AG04449 (cell line): ENCODE data around the gene ARL6.

Source experiments
- CTCF ChIA-PET: fragments of 350-600 bp; formaldehyde crosslinking; extraction: SDS; loops from one replicate; lab custom pipeline; 2021; ENCODE audit warnings: antibody characterized with exemption; lab: Yijun Ruan, JAX
- POLR2A ChIA-PET: fragments of 400-600, 350-600 bp; formaldehyde crosslinking; extraction: SDS; loops from one replicate; lab custom pipeline; 2020; ENCODE audit warnings: antibody characterized with exemption, inconsistent platforms; lab: Yijun Ruan, JAX
- DNase-seq: peaks from one replicate; pipeline ENCODE4 v3.0.0-alpha.2; 2010; ENCODE audit warnings: low read depth, low spot score
- H3K4me3 ChIP-seq: 2 replicates; pipeline ENCODE4 v1.5.1; 2011; ENCODE audit warnings: low read depth, mild to moderate bottlenecking, control low read depth, low read length
- TF ChIP-seq, protein P1 (sequence below): IDR thresholded peaks from one replicate; pipeline ENCODE4 v1.5.1; 2011; ENCODE audit warnings: mild to moderate bottlenecking, moderate library complexity, low read length, control low read depth, inconsistent platforms; ENCODE audit not compliant: insufficient read depth; ENCODE audit errors: missing control alignments

The ARL6 gene

DNA sequence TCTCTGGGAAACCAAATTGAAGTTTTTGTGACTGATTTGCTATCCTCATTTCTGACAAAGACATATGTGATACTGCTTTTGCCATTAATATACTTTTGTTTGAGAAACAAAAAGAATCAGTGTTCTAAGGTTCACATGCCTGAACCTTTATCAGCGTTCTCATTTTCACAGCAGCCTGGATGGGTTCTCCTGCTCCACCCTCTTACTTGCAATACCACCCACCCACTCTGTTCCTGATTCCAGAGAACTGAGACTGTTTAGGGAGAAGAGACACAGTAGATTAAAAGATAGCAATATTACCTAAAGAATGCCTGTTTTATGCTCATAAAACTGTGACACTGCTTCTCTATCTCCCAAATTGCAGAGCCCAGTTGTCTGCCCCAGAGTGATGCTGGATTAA lies 25.8 kb upstream of the ARL6 start:
- DNase-seq = no peak
- TF ChIP-seq, protein P1, sequence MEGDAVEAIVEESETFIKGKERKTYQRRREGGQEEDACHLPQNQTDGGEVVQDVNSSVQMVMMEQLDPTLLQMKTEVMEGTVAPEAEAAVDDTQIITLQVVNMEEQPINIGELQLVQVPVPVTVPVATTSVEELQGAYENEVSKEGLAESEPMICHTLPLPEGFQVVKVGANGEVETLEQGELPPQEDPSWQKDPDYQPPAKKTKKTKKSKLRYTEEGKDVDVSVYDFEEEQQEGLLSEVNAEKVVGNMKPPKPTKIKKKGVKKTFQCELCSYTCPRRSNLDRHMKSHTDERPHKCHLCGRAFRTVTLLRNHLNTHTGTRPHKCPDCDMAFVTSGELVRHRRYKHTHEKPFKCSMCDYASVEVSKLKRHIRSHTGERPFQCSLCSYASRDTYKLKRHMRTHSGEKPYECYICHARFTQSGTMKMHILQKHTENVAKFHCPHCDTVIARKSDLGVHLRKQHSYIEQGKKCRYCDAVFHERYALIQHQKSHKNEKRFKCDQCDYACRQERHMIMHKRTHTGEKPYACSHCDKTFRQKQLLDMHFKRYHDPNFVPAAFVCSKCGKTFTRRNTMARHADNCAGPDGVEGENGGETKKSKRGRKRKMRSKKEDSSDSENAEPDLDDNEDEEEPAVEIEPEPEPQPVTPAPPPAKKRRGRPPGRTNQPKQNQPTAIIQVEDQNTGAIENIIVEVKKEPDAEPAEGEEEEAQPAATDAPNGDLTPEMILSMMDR = no peak
- POLR2A ChIA-PET = no interaction called here
- CTCF ChIA-PET = interaction anchor here (1.4 kb wide), 1 partner anchor 19 kb away, joined by 3 read pairs; no protein-coding TSS in a partner anchor
- H3K4me3 ChIP-seq = no peak overlapping the region

DNA sequence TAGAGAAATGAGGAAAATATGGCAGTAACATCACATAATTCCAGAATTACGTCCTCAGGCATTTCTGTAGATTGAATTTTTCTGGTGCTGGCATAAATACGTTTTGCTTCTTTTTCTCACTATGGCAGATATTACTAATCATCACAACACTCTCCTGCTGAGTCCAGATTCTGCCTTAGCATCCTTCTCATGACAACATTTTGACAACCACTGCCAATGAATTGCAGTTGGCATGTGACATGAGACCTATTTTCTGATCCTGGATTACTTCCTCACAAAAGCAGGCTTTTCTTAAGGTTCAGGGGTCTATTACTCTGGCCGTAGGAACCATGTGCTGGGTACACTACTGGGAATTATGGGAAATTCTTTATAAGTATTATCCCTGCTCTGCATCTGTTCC lies 22.5 kb upstream of the ARL6 start:
- no peak overlapping the region for H3K4me3 ChIP-seq
- POLR2A ChIA-PET = no interaction called here
- CTCF ChIA-PET = no interaction called here
- TF ChIP-seq, protein P1 = no peak
- no peak for DNase-seq

DNA sequence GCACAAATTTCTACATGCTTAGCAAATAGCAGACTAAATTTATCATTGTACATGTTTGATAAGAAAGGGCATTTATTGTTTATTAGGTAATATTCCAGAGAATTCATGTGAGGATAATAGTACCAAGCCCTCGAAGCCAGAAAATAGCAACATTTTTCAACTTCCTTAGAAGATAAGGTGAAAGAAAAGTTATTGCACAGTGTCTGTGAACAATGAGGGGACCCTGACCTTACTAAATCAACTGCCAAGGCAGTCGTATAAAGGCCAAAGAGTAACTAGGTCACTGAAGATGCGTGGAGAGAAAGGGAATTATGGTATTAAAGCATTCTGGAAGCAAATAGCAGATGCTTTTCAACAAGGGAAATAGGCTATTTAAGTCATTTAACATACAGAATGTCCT lies 20.3 kb upstream of the ARL6 start:
- TF ChIP-seq, protein P1 = no peak
- ChIA-PET POLR2A (no interaction called here), CTCF (interaction anchor here (1.5 kb wide), 1 partner anchor 25 kb away, joined by 3 read pairs; no protein-coding TSS in a partner anchor)
- no peak overlapping the region for H3K4me3 ChIP-seq
- no peak for DNase-seq

DNA sequence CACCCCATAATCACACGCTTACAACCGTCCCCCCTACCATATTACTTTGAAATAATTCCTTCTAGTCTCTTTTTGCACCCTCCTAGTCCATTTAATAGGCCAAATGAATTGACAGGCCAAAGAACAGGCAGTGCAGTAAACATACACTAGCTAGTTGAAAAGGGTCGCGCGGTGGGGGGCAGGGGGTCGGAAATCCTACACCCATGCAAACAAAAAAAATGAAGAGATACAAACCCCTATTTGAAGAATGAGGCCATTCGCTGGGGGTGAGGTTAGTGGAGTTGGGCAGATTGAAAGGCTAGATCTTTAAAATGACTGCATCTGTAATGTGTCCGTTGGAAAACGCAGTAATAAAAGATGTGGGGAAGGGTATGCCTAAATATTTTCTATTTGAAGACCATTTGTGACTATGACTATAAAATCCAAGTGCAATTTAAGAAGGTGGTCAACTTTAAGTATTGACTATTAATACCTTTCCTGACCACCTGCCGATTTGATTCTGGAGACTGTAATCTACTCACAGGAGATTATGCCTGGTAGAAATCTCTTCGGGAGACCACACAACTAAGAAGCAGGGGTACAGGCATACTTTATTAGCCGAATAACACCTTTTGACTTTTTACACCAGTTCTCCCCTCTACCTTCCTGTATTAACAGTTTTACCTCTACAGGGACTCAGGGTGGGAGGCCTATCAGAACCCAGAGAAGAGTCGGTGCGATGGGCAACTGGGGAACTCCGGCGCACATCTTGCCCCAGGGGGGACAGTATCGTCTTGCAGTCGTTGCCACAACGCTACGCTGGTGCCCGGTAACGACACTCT lies 762 bp upstream of the ARL6 start:
- peak overlapping the region; percentile 88 for H3K4me3 ChIP-seq
- CTCF ChIA-PET = interaction anchor here (0.7 to 1.3 kb wide), 5 partner anchors 14 to 276 kb away, joined by 3 to 5 read pairs (median 3); no protein-coding TSS in a partner anchor
- TF ChIP-seq, protein P1 = no peak
- DNase-seq = no peak
- POLR2A ChIA-PET = interaction anchor here (0.7 to 1.1 kb wide), 3 partner anchors 8 to 259 kb away, joined by 3 to 4 read pairs (median 3); partner anchors contain the start of gene CRYBG3

DNA sequence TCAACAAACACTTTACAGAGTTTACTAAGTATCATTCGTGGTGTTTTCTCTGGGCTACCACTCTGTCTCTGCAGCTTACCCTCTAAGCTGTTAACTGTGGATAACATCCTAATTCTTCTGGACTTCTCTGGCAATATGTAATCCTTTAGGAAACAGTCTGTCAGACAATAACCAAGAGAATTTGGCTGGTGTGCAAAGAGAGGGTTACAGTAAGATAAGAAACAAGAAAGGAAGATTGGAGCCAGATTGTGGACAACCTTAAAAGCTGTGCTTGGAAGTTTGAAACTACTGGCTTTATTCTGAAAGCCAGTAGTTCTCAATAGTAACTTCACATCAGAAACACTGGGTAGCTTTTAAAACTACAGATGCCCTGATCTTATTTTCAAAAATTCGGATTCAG lies 778 bp downstream of the ARL6 start:
- TF ChIP-seq, protein P1 = no peak
- no peak for DNase-seq
- POLR2A ChIA-PET = no interaction called here
- CTCF ChIA-PET = interaction anchor here (0.8 to 1.1 kb wide), 3 partner anchors 46 to 256 kb away, joined by 3 to 4 read pairs (median 3); no protein-coding TSS in a partner anchor
- H3K4me3 ChIP-seq = peak overlapping the region; percentile 88

DNA sequence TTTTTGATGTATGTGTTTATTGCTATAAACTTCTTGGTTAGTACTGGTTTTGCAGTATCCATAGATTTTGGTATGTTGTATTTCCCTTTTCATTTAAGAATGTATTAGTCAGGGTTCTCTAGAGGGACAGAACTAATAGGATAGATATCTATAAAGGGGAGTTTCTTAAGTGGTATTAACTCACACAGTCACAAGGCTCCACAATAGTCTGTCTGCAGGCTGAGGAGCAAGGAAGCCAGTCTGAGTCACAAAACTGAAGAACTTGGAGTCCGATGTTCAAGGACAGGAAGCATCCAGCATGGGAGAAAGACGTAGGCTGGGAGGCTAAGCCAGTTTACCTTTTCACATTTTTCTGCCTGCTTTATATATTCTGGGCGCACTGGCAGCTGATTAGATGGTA lies 8.4 kb downstream of the ARL6 start:
- H3K4me3 ChIP-seq = no peak overlapping the region
- no peak for DNase-seq
- TF ChIP-seq, protein P1 = no peak
- POLR2A ChIA-PET = no interaction called here
- CTCF ChIA-PET = no interaction called here
